HepG2 (cell line): Measurements from ENCODE around the gene ZMAT2. TPM values are rescaled to one million over a fixed set of nuclear protein-coding genes. Genes with fewer than 3 reads are reported as not detected.

Experiments used
- CC2D1A ChIP-seq: sonication (generic); formaldehyde crosslinking; IDR thresholded peaks from 2 replicates; pipeline ENCODE4 v1.8.1; 2023; ENCODE audit warnings: mild to moderate bottlenecking, missing genetic modification reagents
- KLF12 ChIP-seq: sonication (generic); formaldehyde crosslinking; IDR thresholded peaks from 2 replicates; pipeline ENCODE4 v1.4.0; 2020; ENCODE audit warnings: missing genetic modification reagents, borderline replicate concordance
- MXI1 ChIP-seq: IDR thresholded peaks from 3 replicates; pipeline ENCODE4 v1.6.1; 2012; ENCODE audit warnings: low read depth, low read length, inconsistent platforms, borderline replicate concordance
- MZF1 ChIP-seq: sonication (generic); formaldehyde crosslinking; IDR thresholded peaks from 2 replicates; pipeline ENCODE4 v1.8.1; 2023; ENCODE audit warnings: mild to moderate bottlenecking, missing genetic modification reagents, borderline replicate concordance
- NCOA5 ChIP-seq: sonication (generic); formaldehyde crosslinking; IDR thresholded peaks from 2 replicates; pipeline ENCODE4 v1.4.0; 2020; ENCODE audit warnings: missing genetic modification reagents
- ONECUT2 ChIP-seq: sonication (generic); formaldehyde crosslinking; IDR thresholded peaks from 2 replicates; pipeline ENCODE4 v1.4.0; 2020; ENCODE audit warnings: missing genetic modification reagents
- RAD21 ChIP-seq: fragments of 450-650 bp; formaldehyde crosslinking; IDR thresholded peaks from 2 replicates; pipeline ENCODE4 v1.5.0; 2020; ENCODE audit warnings: mild to moderate bottlenecking
- SMAD3 ChIP-seq: sonication (generic); formaldehyde crosslinking; IDR thresholded peaks from 2 replicates; pipeline ENCODE4 v1.4.0; 2020; ENCODE audit warnings: missing genetic modification reagents
- SMARCC2 ChIP-seq: fragments of 450-650 bp; IDR thresholded peaks from 2 replicates; pipeline ENCODE4 v1.6.1; 2017; ENCODE audit warnings: antibody characterized with exemption, mild to moderate bottlenecking
- TMF1 ChIP-seq: sonication (generic); formaldehyde crosslinking; IDR thresholded peaks from 2 replicates; pipeline ENCODE4 v1.8.1; 2022; ENCODE audit warnings: low read depth, missing genetic modification reagents
- ZNF20 ChIP-seq: sonication (generic); formaldehyde crosslinking; IDR thresholded peaks from 2 replicates; pipeline ENCODE4 v1.4.0; 2020; ENCODE audit warnings: mild to moderate bottlenecking, moderate library complexity, missing genetic modification reagents
- ZNF264 ChIP-seq: sonication (generic); formaldehyde crosslinking; IDR thresholded peaks from 2 replicates; pipeline ENCODE4 v1.4.0; 2020; ENCODE audit warnings: missing genetic modification reagents
- ZNF292 ChIP-seq: sonication (generic); formaldehyde crosslinking; IDR thresholded peaks from 2 replicates; pipeline ENCODE4 v1.8.1; 2022; ENCODE audit warnings: mild to moderate bottlenecking, low read depth, missing genetic modification reagents, borderline replicate concordance
- ZNF382 ChIP-seq: sonication (generic); formaldehyde crosslinking; IDR thresholded peaks from 2 replicates; pipeline ENCODE4 v1.5.0; 2020; ENCODE audit warnings: missing genetic modification reagents, mild to moderate bottlenecking, borderline replicate concordance
- ZNF510 ChIP-seq: sonication (generic); formaldehyde crosslinking; IDR thresholded peaks from 2 replicates; pipeline ENCODE4 v1.4.0; 2020; ENCODE audit warnings: low read depth, mild to moderate bottlenecking, missing genetic modification reagents
- ZNF543 ChIP-seq: sonication (generic); formaldehyde crosslinking; IDR thresholded peaks from 2 replicates; pipeline ENCODE4 v1.4.0; 2020; ENCODE audit warnings: mild to moderate bottlenecking, missing genetic modification reagents
- ZNF547 ChIP-seq: sonication (generic); formaldehyde crosslinking; IDR thresholded peaks from 2 replicates; pipeline ENCODE4 v1.5.1; 2020; ENCODE audit warnings: mild to moderate bottlenecking, missing genetic modification reagents
- ZNF567 ChIP-seq: sonication (generic); formaldehyde crosslinking; IDR thresholded peaks from 2 replicates; pipeline ENCODE4 v1.8.1; 2023; ENCODE audit warnings: mild to moderate bottlenecking, missing genetic modification reagents, borderline replicate concordance
- ZNF652 ChIP-seq: IDR thresholded peaks from 2 replicates; pipeline ENCODE4 v1.6.1; 2016; ENCODE audit warnings: low read depth, borderline replicate concordance
- ZNF816 ChIP-seq: sonication (generic); formaldehyde crosslinking; IDR thresholded peaks from 2 replicates; pipeline ENCODE4 v1.8.0; 2022; ENCODE audit warnings: missing genetic modification reagents, mild to moderate bottlenecking, borderline replicate concordance
- polyA plus RNA-seq, 8 experiments: library from polyadenylated mRNA; depleted of rRNA in 3 of 8; stranded (reverse) in 7 of 8; unstranded in 1 of 8; fragments of >200 nt; fragmentation: Illumina TruSeq in 4 of 8; extraction: Trizol in 4 of 8; gene quantifications; 2 replicates each; pipeline versions ENCODE4 v1.2.1 to v1.2.3, GENCODE V29; 2011 to 2016; ENCODE audit warnings: low read depth in 4 of 8, missing spikeins in 1 of 8, mixed read lengths in 1 of 8; ENCODE audit not compliant: insufficient read depth in 1 of 8
- total RNA-seq, 5 experiments: library from RNA; depleted of rRNA; stranded (reverse); fragments of >200 nt; fragmentation: Illumina TruSeq; extraction: Trizol; gene quantifications; 2 replicates each; pipeline ENCODE4 v1.2.3, GENCODE V29; 2016; ENCODE audit warnings: low read depth in 1 of 5
- TF ChIP-seq, protein P1 (sequence below): IDR thresholded peaks from 2 replicates; pipeline ENCODE4 v1.6.1; 2012; ENCODE audit warnings: inconsistent platforms
- TF ChIP-seq, protein P2 (sequence below): sonication (generic); formaldehyde crosslinking; IDR thresholded peaks from 2 replicates; pipeline ENCODE4 v1.5.1; 2020; ENCODE audit warnings: mild to moderate bottlenecking, missing genetic modification reagents, borderline replicate concordance
- TF ChIP-seq, protein P3 (sequence below): sonication (generic); formaldehyde crosslinking; IDR thresholded peaks from 2 replicates; pipeline ENCODE4 v1.5.0; 2020; ENCODE audit warnings: missing genetic modification reagents
- TF ChIP-seq, protein P4 (sequence below): sonication (generic); formaldehyde crosslinking; IDR thresholded peaks from 2 replicates; pipeline ENCODE4 v1.4.0; 2020; ENCODE audit warnings: mild to moderate bottlenecking, missing genetic modification reagents

Gene ZMAT2
- total and polyA plus RNA-seq, 2 of the 13 experiments (the other 11 are each of a cell fraction or from before 2014, with no cell fraction given): 35.4 to 92.8 TPM

DNA sequence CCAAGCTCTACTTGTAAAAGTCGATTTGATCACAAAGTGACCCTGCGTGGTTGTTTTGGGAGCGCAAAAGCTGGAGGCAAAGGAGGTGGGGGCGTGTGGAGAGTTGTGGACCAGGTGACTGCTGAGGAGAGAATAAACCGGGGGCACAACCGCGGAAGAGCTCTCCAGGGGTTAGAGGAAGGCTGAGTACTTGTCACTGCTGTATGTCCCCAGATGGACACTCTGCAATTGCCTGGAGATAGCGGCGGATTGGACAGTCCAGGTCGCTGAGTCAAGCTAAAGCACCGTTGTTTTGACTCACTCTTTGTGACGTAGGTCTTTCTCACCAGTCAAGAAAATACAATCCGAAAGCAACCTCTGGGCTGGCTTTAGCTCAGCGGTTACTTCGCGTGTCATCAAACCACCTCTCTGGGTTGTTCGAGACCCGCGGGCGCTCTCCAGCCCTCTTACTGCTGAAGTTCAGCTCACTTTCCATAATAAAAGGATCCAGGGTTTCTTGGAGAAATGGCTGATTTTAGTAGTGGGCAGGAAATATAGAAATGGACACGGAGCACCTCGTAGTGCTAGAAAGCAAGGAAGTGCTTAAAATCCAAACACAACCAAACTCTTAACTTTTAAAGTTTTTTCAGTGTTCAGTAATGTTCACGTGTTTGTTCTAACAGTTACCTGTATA lies 25.7 kb downstream of the ZMAT2 start (continued):
- TF ChIP-seq ZNF567 (CRISPR knock-in tag) (peak; percentile 80; the same call in 1 of the 2 replicates), ZNF543 (no peak), RAD21 (CRISPR knock-in tag) (peak; percentile 8; the same call in 1 of the 2 replicates), ZNF264 (CRISPR knock-in tag) (peak; percentile 73; the same call in 1 of the 2 replicates), CC2D1A (CRISPR knock-in tag) (no peak), ZNF547 (CRISPR knock-in tag) (peak; percentile 29; the same call in 1 of the 2 replicates), ZNF382 (CRISPR knock-in tag) (no peak), SMARCC2 (no peak), ZNF292 (CRISPR knock-in tag) (peak; percentile 49; the same call in 1 of the 2 replicates), MZF1 (no peak), ZNF510 (CRISPR knock-in tag) (no peak), ZNF652 (peak; percentile 29; the same call in 1 of the 2 replicates), ONECUT2 (CRISPR knock-in tag) (no peak), ZNF816 (peak; percentile 80; the same call in 1 of the 2 replicates), ZNF20 (no peak), SMAD3 (CRISPR knock-in tag) (peak; percentile 50; the same call in 1 of the 2 replicates), KLF12 (CRISPR knock-in tag) (no peak), TMF1 (CRISPR knock-in tag) (no peak), NCOA5 (no peak), MXI1 (peak; percentile 75; the same call in 2 of the 3 replicates)
- TF ChIP-seq, protein P1, sequence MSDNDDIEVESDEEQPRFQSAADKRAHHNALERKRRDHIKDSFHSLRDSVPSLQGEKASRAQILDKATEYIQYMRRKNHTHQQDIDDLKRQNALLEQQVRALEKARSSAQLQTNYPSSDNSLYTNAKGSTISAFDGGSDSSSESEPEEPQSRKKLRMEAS: peak; percentile 58
- TF ChIP-seq, protein P2, sequence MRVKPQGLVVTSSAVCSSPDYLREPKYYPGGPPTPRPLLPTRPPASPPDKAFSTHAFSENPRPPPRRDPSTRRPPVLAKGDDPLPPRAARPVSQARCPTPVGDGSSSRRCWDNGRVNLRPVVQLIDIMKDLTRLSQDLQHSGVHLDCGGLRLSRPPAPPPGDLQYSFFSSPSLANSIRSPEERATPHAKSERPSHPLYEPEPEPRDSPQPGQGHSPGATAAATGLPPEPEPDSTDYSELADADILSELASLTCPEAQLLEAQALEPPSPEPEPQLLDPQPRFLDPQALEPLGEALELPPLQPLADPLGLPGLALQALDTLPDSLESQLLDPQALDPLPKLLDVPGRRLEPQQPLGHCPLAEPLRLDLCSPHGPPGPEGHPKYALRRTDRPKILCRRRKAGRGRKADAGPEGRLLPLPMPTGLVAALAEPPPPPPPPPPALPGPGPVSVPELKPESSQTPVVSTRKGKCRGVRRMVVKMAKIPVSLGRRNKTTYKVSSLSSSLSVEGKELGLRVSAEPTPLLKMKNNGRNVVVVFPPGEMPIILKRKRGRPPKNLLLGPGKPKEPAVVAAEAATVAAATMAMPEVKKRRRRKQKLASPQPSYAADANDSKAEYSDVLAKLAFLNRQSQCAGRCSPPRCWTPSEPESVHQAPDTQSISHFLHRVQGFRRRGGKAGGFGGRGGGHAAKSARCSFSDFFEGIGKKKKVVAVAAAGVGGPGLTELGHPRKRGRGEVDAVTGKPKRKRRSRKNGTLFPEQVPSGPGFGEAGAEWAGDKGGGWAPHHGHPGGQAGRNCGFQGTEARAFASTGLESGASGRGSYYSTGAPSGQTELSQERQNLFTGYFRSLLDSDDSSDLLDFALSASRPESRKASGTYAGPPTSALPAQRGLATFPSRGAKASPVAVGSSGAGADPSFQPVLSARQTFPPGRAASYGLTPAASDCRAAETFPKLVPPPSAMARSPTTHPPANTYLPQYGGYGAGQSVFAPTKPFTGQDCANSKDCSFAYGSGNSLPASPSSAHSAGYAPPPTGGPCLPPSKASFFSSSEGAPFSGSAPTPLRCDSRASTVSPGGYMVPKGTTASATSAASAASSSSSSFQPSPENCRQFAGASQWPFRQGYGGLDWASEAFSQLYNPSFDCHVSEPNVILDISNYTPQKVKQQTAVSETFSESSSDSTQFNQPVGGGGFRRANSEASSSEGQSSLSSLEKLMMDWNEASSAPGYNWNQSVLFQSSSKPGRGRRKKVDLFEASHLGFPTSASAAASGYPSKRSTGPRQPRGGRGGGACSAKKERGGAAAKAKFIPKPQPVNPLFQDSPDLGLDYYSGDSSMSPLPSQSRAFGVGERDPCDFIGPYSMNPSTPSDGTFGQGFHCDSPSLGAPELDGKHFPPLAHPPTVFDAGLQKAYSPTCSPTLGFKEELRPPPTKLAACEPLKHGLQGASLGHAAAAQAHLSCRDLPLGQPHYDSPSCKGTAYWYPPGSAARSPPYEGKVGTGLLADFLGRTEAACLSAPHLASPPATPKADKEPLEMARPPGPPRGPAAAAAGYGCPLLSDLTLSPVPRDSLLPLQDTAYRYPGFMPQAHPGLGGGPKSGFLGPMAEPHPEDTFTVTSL (CRISPR knock-in tag): peak; percentile 51; the same call in 1 of the 2 replicates
- TF ChIP-seq, protein P3, sequence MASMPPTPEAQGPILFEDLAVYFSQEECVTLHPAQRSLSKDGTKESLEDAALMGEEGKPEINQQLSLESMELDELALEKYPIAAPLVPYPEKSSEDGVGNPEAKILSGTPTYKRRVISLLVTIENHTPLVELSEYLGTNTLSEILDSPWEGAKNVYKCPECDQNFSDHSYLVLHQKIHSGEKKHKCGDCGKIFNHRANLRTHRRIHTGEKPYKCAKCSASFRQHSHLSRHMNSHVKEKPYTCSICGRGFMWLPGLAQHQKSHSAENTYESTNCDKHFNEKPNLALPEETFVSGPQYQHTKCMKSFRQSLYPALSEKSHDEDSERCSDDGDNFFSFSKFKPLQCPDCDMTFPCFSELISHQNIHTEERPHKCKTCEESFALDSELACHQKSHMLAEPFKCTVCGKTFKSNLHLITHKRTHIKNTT (CRISPR knock-in tag): no peak
- TF ChIP-seq, protein P4, sequence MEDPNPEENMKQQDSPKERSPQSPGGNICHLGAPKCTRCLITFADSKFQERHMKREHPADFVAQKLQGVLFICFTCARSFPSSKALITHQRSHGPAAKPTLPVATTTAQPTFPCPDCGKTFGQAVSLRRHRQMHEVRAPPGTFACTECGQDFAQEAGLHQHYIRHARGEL (CRISPR knock-in tag): no peak
